ENCODE data around the gene INSM1.
"Not testable (repeated sequence)": the region's sequence is repeated elsewhere in the genome, so short reads cannot be mapped to it uniquely, and the experiment has no call there.

INSM1 gene

GRCh38 chr20:20367575-20368417, at the start of gene INSM1:
Gene INSM1, plus strand, starts transcription at chr20:20368104. Its CDS starts 164 bp downstream, at chr20:20368268.
- no peak for DNase-seq (ENCODE audit: low read depth)

- DNase-seq (ENCODE audit: low read depth), result no peak
Observed at GRCh38 chr20:20318365-20319161, 49.3 kb upstream of the INSM1 start.

- DNase-seq (ENCODE audit: low read depth), result no peak
Observed at GRCh38 chr20:20321134-20321533, 46.8 kb upstream of the INSM1 start.

- no peak for DNase-seq (ENCODE audit: low read depth)
Observed at GRCh38 chr20:20321917-20322316, 46.0 kb upstream of the INSM1 start.

- no peak for DNase-seq (ENCODE audit: low read depth)
Observed at GRCh38 chr20:20322912-20323311, 45.0 kb upstream of the INSM1 start.

GRCh38 chr20:20327746-20328145, 40.2 kb upstream of the INSM1 start:
- peak; percentile 38 for DNase-seq (ENCODE audit: low read depth)

- no peak for DNase-seq (ENCODE audit: low read depth)
Observed at GRCh38 chr20:20329564-20329963, 38.3 kb upstream of the INSM1 start.

GRCh38 chr20:20331156-20331555, 36.7 kb upstream of the INSM1 start:
- no peak for DNase-seq (ENCODE audit: low read depth)

- DNase-seq (ENCODE audit: low read depth), result no peak
Observed at GRCh38 chr20:20331817-20332216, 36.1 kb upstream of the INSM1 start.

- DNase-seq (ENCODE audit: low read depth), result no peak
Observed at GRCh38 chr20:20333866-20334265, 34.0 kb upstream of the INSM1 start.

GRCh38 chr20:20334489-20334888, 33.4 kb upstream of the INSM1 start:
- no peak for DNase-seq (ENCODE audit: low read depth)

GRCh38 chr20:20338133-20338730, 29.7 kb upstream of the INSM1 start:
- no peak for DNase-seq (ENCODE audit: low read depth)

- no peak for DNase-seq (ENCODE audit: low read depth)
Observed at GRCh38 chr20:20340443-20340842, 27.5 kb upstream of the INSM1 start.

- no peak for DNase-seq (ENCODE audit: low read depth)
Observed at GRCh38 chr20:20341371-20341770, 26.5 kb upstream of the INSM1 start.

GRCh38 chr20:20342066-20342465, 25.8 kb upstream of the INSM1 start:
- no peak for DNase-seq (ENCODE audit: low read depth)

GRCh38 chr20:20343932-20344331, 24.0 kb upstream of the INSM1 start:
- no peak for DNase-seq (ENCODE audit: low read depth)

GRCh38 chr20:20344476-20344875, 23.4 kb upstream of the INSM1 start:
- DNase-seq (ENCODE audit: low read depth), result no peak

- no peak for DNase-seq (ENCODE audit: low read depth)
Observed at GRCh38 chr20:20353576-20353975, 14.3 kb upstream of the INSM1 start.

GRCh38 chr20:20355503-20355902, 12.4 kb upstream of the INSM1 start:
- not testable (repeated sequence) for DNase-seq (ENCODE audit: low read depth)

- no peak for DNase-seq (ENCODE audit: low read depth)
Observed at GRCh38 chr20:20358801-20359200, 9.1 kb upstream of the INSM1 start.

- DNase-seq (ENCODE audit: low read depth), result no peak
Observed at GRCh38 chr20:20359628-20360027, 8.3 kb upstream of the INSM1 start.

GRCh38 chr20:20360464-20360863, 7.4 kb upstream of the INSM1 start:
- DNase-seq (ENCODE audit: low read depth), result peak; percentile 28
